Fibroblast of skin of left biceps (primary cell): ENCODE data around the gene CFHR4.
"Not testable (repeated sequence)": the region's sequence is repeated elsewhere in the genome, so short reads cannot be mapped to it uniquely, and the experiment has no call there.

Experiments used
- DNase-seq, 2 experiments: peaks; one replicate each; pipeline ENCODE4 v3.0.0-alpha.2; 2013; ENCODE audit warnings: low read depth in 2 of 2

The CFHR4 gene

DNA sequence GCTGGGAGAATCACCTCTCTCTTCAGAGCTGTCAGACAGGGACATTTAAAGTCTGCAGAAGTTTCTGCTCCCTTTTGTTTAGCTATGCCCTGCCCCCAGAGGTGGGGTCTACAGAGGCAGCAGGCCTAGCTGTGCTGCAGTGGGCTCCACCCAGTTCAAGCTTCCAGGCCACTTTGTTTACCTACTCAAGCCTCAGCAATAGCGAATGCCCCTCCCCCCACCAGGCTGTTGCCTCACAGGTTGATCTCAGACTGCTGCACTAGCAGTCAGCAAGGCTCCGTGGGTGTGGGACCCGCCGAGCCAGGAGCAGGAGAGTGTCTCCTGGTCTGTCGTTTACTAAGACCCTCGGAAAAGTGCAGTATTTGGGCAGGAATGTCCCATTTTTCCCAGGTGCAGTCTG is 53.6 kb downstream of the CFHR4 start:
- DNase-seq, result not testable (repeated sequence)

DNA sequence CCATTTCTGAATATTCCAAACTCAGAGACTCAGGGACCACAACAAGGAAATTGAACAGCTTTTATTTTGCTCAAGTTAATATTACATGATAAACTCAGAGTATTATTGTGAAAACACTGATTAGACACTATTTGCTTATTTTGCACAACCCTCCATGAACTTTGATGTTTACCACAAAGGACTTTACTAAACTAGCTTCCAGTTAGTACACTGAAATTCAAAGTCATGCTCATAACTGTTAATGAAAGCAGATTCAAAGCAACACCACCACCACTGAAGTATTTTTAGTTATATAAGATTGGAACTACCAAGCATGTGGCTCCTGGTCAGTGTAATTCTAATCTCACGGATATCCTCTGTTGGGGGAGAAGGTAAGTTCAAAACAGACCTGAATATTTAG is 55.7 kb downstream of the CFHR4 start, which contains the start of gene CFHR2:
TSS of gene CFHR2 (plus strand) at position 171 of the 400 bp plus-strand sequence. CDS start at position 314, 143 bp downstream.
- not testable (repeated sequence) for DNase-seq

DNA sequence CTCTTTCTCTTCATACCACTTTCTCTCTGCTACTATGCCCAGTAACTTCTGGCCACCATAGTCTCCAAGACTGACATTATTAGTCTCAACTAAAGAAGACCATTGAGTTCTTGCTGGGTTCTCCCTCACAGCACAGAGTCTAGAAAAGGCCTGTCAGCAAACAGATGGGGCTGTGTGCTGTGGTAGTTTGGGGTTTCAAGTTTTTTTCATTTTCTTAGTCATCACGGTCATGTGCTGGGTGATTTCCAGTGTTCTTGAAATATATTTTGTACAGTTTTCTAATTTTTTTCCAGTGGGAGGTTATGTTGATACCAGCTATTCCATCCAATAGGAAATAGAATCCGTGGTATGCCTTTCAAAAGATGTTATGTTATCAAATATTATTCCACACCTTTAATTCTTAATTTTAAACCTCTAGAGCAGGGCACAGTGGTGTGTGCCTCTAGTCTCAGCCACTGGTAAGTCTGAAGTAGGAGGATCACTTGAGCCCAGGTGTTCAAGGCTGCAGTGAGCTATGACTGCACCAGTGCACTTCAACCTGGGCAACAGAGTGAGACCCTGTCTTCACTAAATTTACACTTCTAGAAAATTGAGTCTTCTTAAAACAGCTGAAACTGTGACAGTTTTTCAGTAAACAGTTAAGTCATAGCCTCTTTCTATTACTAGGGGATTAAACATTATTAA is 64.0 kb downstream of the CFHR4 start:
- DNase-seq, result no peak

DNA sequence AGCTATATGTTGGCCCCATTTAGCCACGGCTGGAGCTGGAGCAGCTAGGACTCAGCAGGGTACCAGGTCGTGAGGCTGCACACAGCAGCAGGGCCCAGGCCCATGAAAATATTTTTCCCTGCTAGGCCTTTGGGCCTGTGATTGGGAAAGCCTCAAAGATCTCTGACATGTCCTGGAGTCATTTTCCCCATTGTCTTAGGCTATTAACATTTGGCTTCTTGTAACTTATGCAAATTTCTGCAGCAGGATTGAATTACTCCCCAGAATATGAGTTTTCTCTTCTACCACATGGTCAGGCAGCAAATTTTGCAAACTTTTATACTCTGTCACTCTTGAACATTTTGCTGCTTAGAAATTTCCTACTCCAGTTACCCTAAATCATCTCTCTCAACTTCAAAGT is 66.9 kb downstream of the CFHR4 start:
- DNase-seq, result no peak

DNA sequence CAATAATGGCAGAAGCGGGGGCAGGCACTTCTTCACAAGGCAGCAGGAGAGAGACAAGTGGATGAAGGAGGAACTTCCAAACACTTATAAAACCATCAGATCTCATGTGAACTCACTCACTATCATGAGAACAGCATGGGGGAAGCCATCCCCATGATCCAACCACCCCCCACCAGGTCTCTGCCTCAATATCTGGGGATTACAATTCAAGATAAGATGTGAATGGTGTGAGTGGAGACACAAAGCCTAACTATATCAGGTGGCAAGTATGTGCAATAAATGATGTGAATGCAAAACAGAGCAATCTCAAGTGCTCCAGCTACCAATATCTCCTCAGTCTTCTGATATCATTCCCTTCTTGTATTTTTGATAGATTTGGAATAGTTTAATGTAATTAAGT is 68.1 kb downstream of the CFHR4 start:
- DNase-seq, result no peak

DNA sequence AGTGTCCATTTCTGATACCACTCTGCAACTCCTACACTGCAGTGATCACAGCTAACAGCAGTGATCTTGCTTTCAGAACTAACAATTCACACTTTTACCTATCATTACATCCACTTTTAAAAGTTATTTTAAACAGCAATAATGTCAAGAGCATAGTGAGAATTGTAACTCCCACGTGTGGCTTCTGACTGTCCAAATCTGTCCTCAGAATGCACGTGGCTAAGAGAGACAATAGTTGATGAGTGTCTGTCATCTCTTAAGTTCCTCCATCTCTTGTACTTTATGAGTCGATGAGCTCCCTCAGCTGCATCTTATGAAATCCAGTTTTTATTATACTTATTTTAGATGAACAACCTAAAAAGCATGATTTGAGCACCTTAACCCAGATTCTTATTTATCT is 73.0 kb downstream of the CFHR4 start:
- no peak for DNase-seq
